Measurements from ENCODE around the gene PITX1.

Gene PITX1

GRCh38 chr5:135056316-135057030 is 22.4 kb upstream of the PITX1 start:
- Histone ChIP-seq H3K36me3 (ENCODE audit: insufficient read depth, insufficient read length, low read length) (no peaks in the 10 kb centered on the region), H3K27me3 (ENCODE audit: insufficient read depth, insufficient read length) (peaks cover 9% of the 10 kb centered on the region), H3K9ac (ENCODE audit: insufficient read length, low read depth) (no peak overlapping the region), H3K9me3 (ENCODE audit: insufficient read depth, low read length) (no peaks in the 10 kb centered on the region), H3K4me1 (ENCODE audit: insufficient read depth, insufficient read length) (no peaks in the 10 kb centered on the region), H3K4me3 (ENCODE audit: insufficient read length, low read depth) (no peak overlapping the region)
- no peak for TF ChIP-seq ZNF274 (IDR thresholded peaks at IDR 0.05; ENCODE audit: low read depth, low read length)
- TF ChIP-seq YY1 (IDR thresholded peaks at IDR 0.05; ENCODE audit: insufficient read depth, insufficient read length) = no peak
- TF ChIP-seq SUZ12 (IDR thresholded peaks at IDR 0.05; ENCODE audit: extremely low read depth, insufficient read depth, insufficient read length) = no peak
- DNase-seq (ENCODE audit: low read depth, low spot score) = no peak

DNA sequence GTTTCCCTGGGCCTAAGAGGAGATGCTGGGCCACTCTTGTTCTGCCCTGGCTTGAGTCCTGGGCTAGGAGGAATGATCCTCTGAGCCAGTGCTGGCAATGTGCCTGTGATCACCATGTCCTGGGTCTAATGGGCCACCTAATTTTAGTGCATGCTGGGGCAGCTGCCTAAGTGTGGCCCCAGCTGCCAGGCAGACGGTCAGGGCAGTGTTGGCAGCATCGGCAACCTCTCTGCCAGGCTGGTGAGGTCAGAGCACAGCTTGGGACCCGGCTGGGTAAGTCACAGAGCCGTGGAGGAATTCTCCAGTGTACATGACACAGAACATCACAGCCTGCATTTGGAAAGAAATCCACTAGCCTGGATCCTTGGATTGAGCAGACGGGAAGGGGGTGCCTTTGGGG is 21.4 kb upstream of the PITX1 start:
- peaks cover 19% of the 10 kb centered on the region for H3K27me3 ChIP-seq (ENCODE audit: insufficient read depth, insufficient read length)
- TF ChIP-seq SUZ12 (IDR thresholded peaks at IDR 0.05; ENCODE audit: extremely low read depth, insufficient read depth, insufficient read length) (no peak), ZNF274 (IDR thresholded peaks at IDR 0.05; ENCODE audit: low read depth, low read length) (no peak), YY1 (IDR thresholded peaks at IDR 0.05; ENCODE audit: insufficient read depth, insufficient read length) (no peak)
- no peak for DNase-seq (ENCODE audit: low read depth, low spot score)

GRCh38 chr5:135054546-135054945 is 20.5 kb upstream of the PITX1 start:
- H3K27me3 ChIP-seq (ENCODE audit: insufficient read depth, insufficient read length) = peaks cover 28% of the 10 kb centered on the region
- no peaks in the 10 kb centered on the region for H3K36me3 ChIP-seq (ENCODE audit: insufficient read depth, insufficient read length, low read length)
- DNase-seq (ENCODE audit: low read depth, low spot score) = no peak
- H3K4me3 ChIP-seq (ENCODE audit: insufficient read length, low read depth) = no peak overlapping the region
- TF ChIP-seq SUZ12 (IDR thresholded peaks at IDR 0.05; ENCODE audit: extremely low read depth, insufficient read depth, insufficient read length) = no peak
- TF ChIP-seq ZNF274 (IDR thresholded peaks at IDR 0.05; ENCODE audit: low read depth, low read length) = no peak
- no peak for TF ChIP-seq YY1 (IDR thresholded peaks at IDR 0.05; ENCODE audit: insufficient read depth, insufficient read length)
- no peaks in the 10 kb centered on the region for H3K4me1 ChIP-seq (ENCODE audit: insufficient read depth, insufficient read length)
- no peak overlapping the region for H3K9ac ChIP-seq (ENCODE audit: insufficient read length, low read depth)
- H3K9me3 ChIP-seq (ENCODE audit: insufficient read depth, low read length) = no peaks in the 10 kb centered on the region

More for the DNA sequence above, 21.4 kb upstream of the PITX1 start:
- Histone ChIP-seq H3K9ac (ENCODE audit: insufficient read length, low read depth) (no peak overlapping the region), H3K9me3 (ENCODE audit: insufficient read depth, low read length) (no peaks in the 10 kb centered on the region), H3K36me3 (ENCODE audit: insufficient read depth, insufficient read length, low read length) (no peaks in the 10 kb centered on the region), H3K4me3 (ENCODE audit: insufficient read length, low read depth) (no peak overlapping the region), H3K4me1 (ENCODE audit: insufficient read depth, insufficient read length) (no peaks in the 10 kb centered on the region)

GRCh38 chr5:135053989-135054388 is 20.0 kb upstream of the PITX1 start:
- no peak for TF ChIP-seq YY1 (IDR thresholded peaks at IDR 0.05; ENCODE audit: insufficient read depth, insufficient read length)
- TF ChIP-seq ZNF274 (IDR thresholded peaks at IDR 0.05; ENCODE audit: low read depth, low read length) = no peak
- TF ChIP-seq SUZ12 (IDR thresholded peaks at IDR 0.05; ENCODE audit: extremely low read depth, insufficient read depth, insufficient read length) = no peak
- Histone ChIP-seq H3K27me3 (ENCODE audit: insufficient read depth, insufficient read length) (peaks cover 34% of the 10 kb centered on the region), H3K9ac (ENCODE audit: insufficient read length, low read depth) (no peak overlapping the region), H3K4me3 (ENCODE audit: insufficient read length, low read depth) (no peak overlapping the region), H3K9me3 (ENCODE audit: insufficient read depth, low read length) (no peaks in the 10 kb centered on the region), H3K36me3 (ENCODE audit: insufficient read depth, insufficient read length, low read length) (no peaks in the 10 kb centered on the region), H3K4me1 (ENCODE audit: insufficient read depth, insufficient read length) (no peaks in the 10 kb centered on the region)
- no peak for DNase-seq (ENCODE audit: low read depth, low spot score)

- Histone ChIP-seq H3K27me3 (ENCODE audit: insufficient read depth, insufficient read length) (peaks cover 34% of the 10 kb centered on the region), H3K9ac (ENCODE audit: insufficient read length, low read depth) (no peak overlapping the region), H3K4me3 (ENCODE audit: insufficient read length, low read depth) (no peak overlapping the region), H3K9me3 (ENCODE audit: insufficient read depth, low read length) (no peaks in the 10 kb centered on the region), H3K36me3 (ENCODE audit: insufficient read depth, insufficient read length, low read length) (no peaks in the 10 kb centered on the region), H3K4me1 (ENCODE audit: insufficient read depth, insufficient read length) (peaks cover 2% of the 10 kb centered on the region)
- TF ChIP-seq ZNF274 (IDR thresholded peaks at IDR 0.05; ENCODE audit: low read depth, low read length) = no peak
- DNase-seq (ENCODE audit: low read depth, low spot score) = no peak
Measured at GRCh38 chr5:135053278-135053677, 19.2 kb upstream of the PITX1 start.

DNA sequence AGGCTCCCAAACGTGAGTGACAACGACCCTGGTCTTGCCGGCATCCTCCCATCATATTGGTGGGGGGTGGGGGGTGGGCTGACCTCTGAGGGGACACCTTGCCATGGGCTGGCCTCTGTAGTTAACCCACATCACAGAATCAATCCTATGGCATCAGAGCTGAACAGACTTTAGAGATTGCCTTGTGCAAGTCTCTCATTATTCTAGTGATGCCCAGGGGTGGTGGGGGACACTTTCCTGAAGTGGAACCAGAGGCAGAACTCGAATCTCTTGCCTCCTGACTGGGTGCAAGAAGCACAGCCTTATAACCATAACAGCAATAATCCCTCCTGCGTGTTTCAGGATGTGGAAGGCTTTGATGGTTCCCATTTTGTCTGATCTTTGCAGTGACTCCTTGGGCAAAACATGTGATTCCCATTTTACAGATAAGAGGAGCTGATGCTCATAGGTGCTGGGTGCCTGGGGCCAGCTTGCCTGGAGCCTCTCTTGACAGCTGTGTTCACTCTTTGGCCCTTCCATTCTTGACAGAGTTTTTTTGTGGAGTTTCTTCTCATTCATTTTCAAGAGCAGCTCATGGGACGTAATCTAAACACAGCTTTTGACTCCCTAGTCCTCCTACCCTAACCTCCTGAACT is 18.6 kb upstream of the PITX1 start:
- no peak overlapping the region for H3K4me3 ChIP-seq (ENCODE audit: insufficient read length, low read depth)
- no peaks in the 10 kb centered on the region for H3K9me3 ChIP-seq (ENCODE audit: insufficient read depth, low read length)

GRCh38 chr5:135051872-135052271 is 17.8 kb upstream of the PITX1 start:
- Histone ChIP-seq H3K9me3 (ENCODE audit: insufficient read depth, low read length) (no peaks in the 10 kb centered on the region), H3K9ac (ENCODE audit: insufficient read length, low read depth) (no peak overlapping the region), H3K27me3 (ENCODE audit: insufficient read depth, insufficient read length) (peaks cover 34% of the 10 kb centered on the region), H3K36me3 (ENCODE audit: insufficient read depth, insufficient read length, low read length) (no peaks in the 10 kb centered on the region), H3K4me3 (ENCODE audit: insufficient read length, low read depth) (no peak overlapping the region), H3K4me1 (ENCODE audit: insufficient read depth, insufficient read length) (peaks cover 11% of the 10 kb centered on the region)
- DNase-seq (ENCODE audit: low read depth, low spot score) = no peak
- TF ChIP-seq YY1 (IDR thresholded peaks at IDR 0.05; ENCODE audit: insufficient read depth, insufficient read length) (no peak), ZNF274 (IDR thresholded peaks at IDR 0.05; ENCODE audit: low read depth, low read length) (no peak), SUZ12 (IDR thresholded peaks at IDR 0.05; ENCODE audit: extremely low read depth, insufficient read depth, insufficient read length) (no peak)

More for the DNA sequence above, 18.6 kb upstream of the PITX1 start:
- no peak overlapping the region for H3K9ac ChIP-seq (ENCODE audit: insufficient read length, low read depth)
- no peak for TF ChIP-seq SUZ12 (IDR thresholded peaks at IDR 0.05; ENCODE audit: extremely low read depth, insufficient read depth, insufficient read length)
- no peak for TF ChIP-seq ZNF274 (IDR thresholded peaks at IDR 0.05; ENCODE audit: low read depth, low read length)
- no peak for TF ChIP-seq YY1 (IDR thresholded peaks at IDR 0.05; ENCODE audit: insufficient read depth, insufficient read length)
- DNase-seq (ENCODE audit: low read depth, low spot score) = no peak
- H3K36me3 ChIP-seq (ENCODE audit: insufficient read depth, insufficient read length, low read length) = no peaks in the 10 kb centered on the region
- H3K27me3 ChIP-seq (ENCODE audit: insufficient read depth, insufficient read length) = peaks cover 34% of the 10 kb centered on the region
- peaks cover 8% of the 10 kb centered on the region for H3K4me1 ChIP-seq (ENCODE audit: insufficient read depth, insufficient read length)
